Loucy (cell line): ENCODE measurements around the gene MMP19.
"Not testable (repeated sequence)": the region's sequence is repeated elsewhere in the genome, so short reads cannot be mapped to it uniquely, and the experiment has no call there.

Experiments
- H2AFZ ChIP-seq: fragments of 200-600 bp; sonication (generic); 2 replicates; pipeline ENCODE4 v1.6.0; 2016; ENCODE audit warnings: antibody characterized with exemption, mild to moderate bottlenecking, low read length, moderate library complexity
- H3F3A ChIP-seq: fragments of 200-600 bp; 2 replicates; pipeline ENCODE4 v1.6.0; 2016; ENCODE audit warnings: antibody characterized with exemption, low read depth, mild to moderate bottlenecking
- H3K27me3 ChIP-seq: fragments of 200-600 bp; sonication (generic); 2 replicates; pipeline ENCODE4 v1.6.1; 2014; ENCODE audit warnings: low read length, mild to moderate bottlenecking; ENCODE audit not compliant: insufficient read depth, poor library complexity, severe bottlenecking
- H3K36me3 ChIP-seq: fragments of 200-600 bp; sonication (generic); 2 replicates; pipeline ENCODE4 v1.6.1; 2016; ENCODE audit warnings: low read length; ENCODE audit not compliant: insufficient read depth
- H3K4me1 ChIP-seq: fragments of 200-600 bp; sonication (generic); 2 replicates; pipeline ENCODE4 v1.5.1; 2014; ENCODE audit warnings: low read length, mild to moderate bottlenecking; ENCODE audit not compliant: insufficient read depth, poor library complexity, severe bottlenecking
- H3K4me2 ChIP-seq: fragments of 200-600 bp; sonication (generic); 2 replicates; pipeline ENCODE4 v1.6.0; 2014; ENCODE audit warnings: antibody characterized with exemption, low read length, low read depth, mild to moderate bottlenecking; ENCODE audit not compliant: poor library complexity, severe bottlenecking
- H3K4me3 ChIP-seq: fragments of 200-600 bp; sonication (generic); 2 replicates; pipeline ENCODE4 v1.5.1; 2014; ENCODE audit warnings: low read length, mild to moderate bottlenecking, mixed read lengths; ENCODE audit not compliant: poor library complexity, severe bottlenecking
- H3K79me2 ChIP-seq: fragments of 200-600 bp; sonication (generic); 2 replicates; pipeline ENCODE4 v1.6.1; 2014; ENCODE audit warnings: low read length; ENCODE audit not compliant: insufficient read depth
- H3K9ac ChIP-seq: fragments of 200-600 bp; sonication (generic); 2 replicates; pipeline ENCODE4 v1.6.0; 2014; ENCODE audit warnings: mild to moderate bottlenecking, low read depth, low read length, moderate library complexity; ENCODE audit not compliant: poor library complexity, severe bottlenecking
- H3K9me2 ChIP-seq: fragments of 200-600 bp; sonication (generic); replicated peaks from 2 replicates; pipeline ENCODE4 v1.6.1; 2016; ENCODE audit warnings: low read depth, low read length, mixed read lengths
- H3K9me3 ChIP-seq: fragments of 200-600 bp; sonication (generic); 2 replicates; pipeline ENCODE4 v1.6.1; 2014; ENCODE audit warnings: mild to moderate bottlenecking, antibody characterized with exemption, low read length, low read depth; ENCODE audit not compliant: insufficient read depth
- H4K20me1 ChIP-seq: fragments of 200-600 bp; sonication (generic); 2 replicates; pipeline ENCODE4 v1.6.0; 2014; ENCODE audit warnings: antibody characterized with exemption, low read length, mild to moderate bottlenecking; ENCODE audit not compliant: insufficient read depth, poor library complexity, severe bottlenecking
- EZH2phosphoT487 ChIP-seq: fragments of 200-600 bp; IDR thresholded peaks from 2 replicates; pipeline ENCODE4 v1.6.1; 2018; ENCODE audit warnings: antibody characterized with exemption, mild to moderate bottlenecking, moderate library complexity, borderline replicate concordance
- TF ChIP-seq, protein P1 (sequence below): fragments of 200-600 bp; sonication (generic); conservative IDR thresholded peaks from 2 replicates; pipeline ENCODE4 v1.5.1; 2014; ENCODE audit warnings: mild to moderate bottlenecking, antibody characterized with exemption, low read length

Gene MMP19

DNA sequence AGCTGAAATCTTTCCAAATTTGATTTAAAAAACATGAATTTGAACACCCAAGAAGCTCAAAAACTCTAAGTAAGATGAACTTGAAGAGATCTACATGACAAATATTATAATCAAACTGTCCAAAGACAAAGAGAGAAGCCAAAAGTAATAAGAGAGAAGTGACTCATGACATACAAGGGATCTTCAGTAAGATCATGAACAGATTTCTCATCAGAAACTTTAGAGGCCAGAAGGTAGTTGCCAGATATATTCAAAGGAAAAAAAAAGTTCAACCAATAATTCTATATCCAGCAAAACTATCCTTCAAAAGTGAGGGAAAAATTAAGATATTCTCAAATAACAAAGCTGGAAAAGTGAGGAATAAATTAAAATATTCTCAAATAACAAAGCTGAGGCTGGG lies 35.1 kb upstream of the MMP19 start:
- no peak for TF ChIP-seq EZH2phosphoT487
- TF ChIP-seq, protein P1, sequence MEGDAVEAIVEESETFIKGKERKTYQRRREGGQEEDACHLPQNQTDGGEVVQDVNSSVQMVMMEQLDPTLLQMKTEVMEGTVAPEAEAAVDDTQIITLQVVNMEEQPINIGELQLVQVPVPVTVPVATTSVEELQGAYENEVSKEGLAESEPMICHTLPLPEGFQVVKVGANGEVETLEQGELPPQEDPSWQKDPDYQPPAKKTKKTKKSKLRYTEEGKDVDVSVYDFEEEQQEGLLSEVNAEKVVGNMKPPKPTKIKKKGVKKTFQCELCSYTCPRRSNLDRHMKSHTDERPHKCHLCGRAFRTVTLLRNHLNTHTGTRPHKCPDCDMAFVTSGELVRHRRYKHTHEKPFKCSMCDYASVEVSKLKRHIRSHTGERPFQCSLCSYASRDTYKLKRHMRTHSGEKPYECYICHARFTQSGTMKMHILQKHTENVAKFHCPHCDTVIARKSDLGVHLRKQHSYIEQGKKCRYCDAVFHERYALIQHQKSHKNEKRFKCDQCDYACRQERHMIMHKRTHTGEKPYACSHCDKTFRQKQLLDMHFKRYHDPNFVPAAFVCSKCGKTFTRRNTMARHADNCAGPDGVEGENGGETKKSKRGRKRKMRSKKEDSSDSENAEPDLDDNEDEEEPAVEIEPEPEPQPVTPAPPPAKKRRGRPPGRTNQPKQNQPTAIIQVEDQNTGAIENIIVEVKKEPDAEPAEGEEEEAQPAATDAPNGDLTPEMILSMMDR: no peak
- no peaks in the 10 kb centered on the region for H3K36me3 ChIP-seq
- H3K9me2 ChIP-seq: no peaks in the 10 kb centered on the region
- no peaks in the 10 kb centered on the region for H3K79me2 ChIP-seq
- no peaks in the 10 kb centered on the region; the same call in 1 of the 2 replicates for H3K9me3 ChIP-seq
- H3K4me2 ChIP-seq: no peak overlapping the region
- no peaks in the 10 kb centered on the region for H3K27me3 ChIP-seq
- H3F3A ChIP-seq: no peaks in the 10 kb centered on the region
- no peak overlapping the region for H2AFZ ChIP-seq
- no peaks in the 10 kb centered on the region for H3K4me1 ChIP-seq
- no peaks in the 10 kb centered on the region for H4K20me1 ChIP-seq
- no peak overlapping the region for H3K9ac ChIP-seq
- H3K4me3 ChIP-seq: no peak overlapping the region

DNA sequence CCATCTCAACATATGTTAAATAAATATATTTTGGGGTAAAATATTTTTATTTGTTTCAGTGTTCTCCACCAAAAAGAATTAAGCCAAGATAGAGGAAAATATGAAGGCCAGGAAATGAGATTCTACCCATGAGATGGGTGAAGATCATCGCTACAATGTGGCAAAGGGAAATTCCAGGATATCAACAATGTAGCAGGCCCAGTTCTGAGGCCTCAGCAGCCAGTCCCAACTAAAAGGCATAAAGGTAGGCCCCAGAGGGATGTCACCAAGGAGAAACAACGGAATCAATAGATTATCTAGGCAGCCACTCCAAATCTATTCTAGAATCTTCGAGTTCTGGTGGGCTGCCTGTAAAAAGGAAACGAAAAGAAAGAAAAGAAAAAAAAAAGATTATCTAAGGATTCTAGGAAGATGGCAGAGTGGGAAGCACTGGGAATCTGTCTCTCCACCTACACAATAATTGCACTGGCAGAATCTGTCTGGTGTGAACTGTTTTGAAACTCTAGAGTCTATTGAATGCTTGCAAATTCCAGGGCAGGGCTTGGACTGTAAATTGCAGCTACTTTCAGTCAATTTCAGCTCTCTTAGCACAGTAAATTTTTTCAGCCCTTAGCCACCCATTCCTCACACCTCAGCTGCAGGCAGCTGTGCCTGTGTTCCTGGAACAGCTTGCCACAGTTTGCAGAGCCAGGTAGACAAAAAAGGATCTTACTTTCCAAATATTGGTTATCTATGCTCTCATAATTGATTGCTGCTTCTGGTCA lies 33.1 kb upstream of the MMP19 start:
- Histone ChIP-seq H2AFZ (no peak overlapping the region), H3K9me2 (no peaks in the 10 kb centered on the region), H3F3A (no peaks in the 10 kb centered on the region), H4K20me1 (no peaks in the 10 kb centered on the region), H3K4me1 (no peaks in the 10 kb centered on the region), H3K9me3 (no peaks in the 10 kb centered on the region; the same call in 1 of the 2 replicates), H3K36me3 (no peaks in the 10 kb centered on the region), H3K79me2 (no peaks in the 10 kb centered on the region), H3K4me3 (no peak overlapping the region), H3K4me2 (no peak overlapping the region), H3K27me3 (no peaks in the 10 kb centered on the region), H3K9ac (no peak overlapping the region)
- TF ChIP-seq, protein P1: no peak
- no peak for TF ChIP-seq EZH2phosphoT487

DNA sequence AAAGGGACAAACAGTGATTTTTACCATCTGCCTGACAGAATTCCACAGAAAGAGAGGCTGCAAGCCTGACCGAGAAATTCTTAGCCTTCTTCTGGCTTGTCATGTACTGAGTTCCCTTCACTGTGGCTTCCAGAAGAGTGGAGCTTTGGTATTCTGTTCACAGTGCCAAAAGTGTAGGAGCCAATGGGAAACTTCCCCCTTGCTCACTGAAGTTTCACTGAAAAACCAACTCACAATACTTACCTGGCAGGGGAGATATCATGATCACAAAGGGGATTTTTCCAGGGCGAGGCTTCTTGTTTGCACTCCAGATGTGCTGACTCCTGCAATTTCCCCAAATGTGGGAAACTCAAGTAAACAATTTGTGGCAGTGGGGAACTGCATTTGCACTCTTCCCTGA lies 31.7 kb upstream of the MMP19 start:
- no peaks in the 10 kb centered on the region for H3K9me2 ChIP-seq
- H3K27me3 ChIP-seq: no peaks in the 10 kb centered on the region
- no peak overlapping the region for H3K4me3 ChIP-seq
- no peak overlapping the region for H3K9ac ChIP-seq
- H3K36me3 ChIP-seq: no peaks in the 10 kb centered on the region
- TF ChIP-seq EZH2phosphoT487: no peak
- TF ChIP-seq, protein P1: no peak
- H3F3A ChIP-seq: no peaks in the 10 kb centered on the region
- H2AFZ ChIP-seq: no peak overlapping the region
- H3K4me2 ChIP-seq: no peak overlapping the region
- no peaks in the 10 kb centered on the region for H3K4me1 ChIP-seq
- no peaks in the 10 kb centered on the region; the same call in 1 of the 2 replicates for H3K9me3 ChIP-seq
- H3K79me2 ChIP-seq: no peaks in the 10 kb centered on the region
- H4K20me1 ChIP-seq: no peaks in the 10 kb centered on the region

DNA sequence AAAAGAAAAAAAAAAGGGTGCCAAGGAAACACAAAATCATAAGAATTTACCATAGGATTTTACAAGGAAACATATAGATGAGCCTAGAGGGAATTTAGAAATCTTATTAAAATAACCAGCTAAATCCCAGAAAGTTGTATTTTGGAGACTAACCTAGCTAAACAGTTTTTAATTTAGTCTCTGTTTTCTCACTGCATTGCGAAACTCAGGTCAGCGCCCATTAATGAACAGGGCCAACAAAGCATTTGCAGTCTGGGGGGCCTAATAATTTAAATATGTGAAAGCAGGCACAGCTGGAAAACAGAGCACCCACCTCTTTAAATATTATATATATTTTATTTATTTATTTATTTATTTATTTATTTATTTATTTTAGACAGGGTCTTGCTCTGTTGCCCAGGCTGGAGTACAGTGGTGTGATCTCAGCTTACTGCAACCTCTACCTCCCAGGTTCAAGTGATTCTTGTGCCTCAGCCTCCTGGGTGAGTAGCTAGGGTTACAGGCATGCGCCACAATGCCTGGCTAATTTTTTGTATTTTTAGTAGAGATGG lies 23.8 kb upstream of the MMP19 start:
- H3K4me1 ChIP-seq, H4K20me1 ChIP-seq, H3K79me2 ChIP-seq, H3K9me3 ChIP-seq, H2AFZ ChIP-seq, H3K27me3 ChIP-seq, H3F3A ChIP-seq, H3K4me3 ChIP-seq, H3K9ac ChIP-seq, H3K36me3 ChIP-seq, H3K9me2 ChIP-seq, H3K4me2 ChIP-seq: not testable (repeated sequence)
